ELR (cell line): ENCODE results near the gene WWOX.
"Not testable (repeated sequence)": the region's sequence is repeated elsewhere in the genome, so short reads cannot be mapped to it uniquely, and the experiment has no call there.

Experiments used
- DNase-seq: peaks from one replicate; pipeline ENCODE4 v3.0.0-alpha.2; 2015; ENCODE audit warnings: low read depth

Gene WWOX

DNA sequence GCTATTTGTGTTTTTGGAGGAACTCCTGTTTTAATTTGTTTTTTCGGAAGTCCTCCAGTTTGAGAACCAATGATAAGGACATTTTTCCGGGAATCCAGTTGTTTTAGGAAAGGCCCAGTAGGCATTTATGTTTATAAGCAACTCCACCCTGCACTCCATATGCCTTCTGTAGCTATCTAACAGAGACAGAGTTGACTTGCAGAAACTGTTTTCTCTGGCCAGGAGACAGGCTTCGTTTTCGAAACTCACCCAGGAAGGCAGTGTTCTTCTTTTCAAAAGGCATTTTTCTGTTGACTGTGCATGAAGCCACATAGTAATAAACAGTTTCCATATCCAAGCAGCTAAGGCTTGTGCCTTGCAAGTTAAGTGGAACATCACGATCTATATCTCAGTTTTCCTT lies 587.1 kb downstream of the WWOX start:
- DNase-seq = no peak

DNA sequence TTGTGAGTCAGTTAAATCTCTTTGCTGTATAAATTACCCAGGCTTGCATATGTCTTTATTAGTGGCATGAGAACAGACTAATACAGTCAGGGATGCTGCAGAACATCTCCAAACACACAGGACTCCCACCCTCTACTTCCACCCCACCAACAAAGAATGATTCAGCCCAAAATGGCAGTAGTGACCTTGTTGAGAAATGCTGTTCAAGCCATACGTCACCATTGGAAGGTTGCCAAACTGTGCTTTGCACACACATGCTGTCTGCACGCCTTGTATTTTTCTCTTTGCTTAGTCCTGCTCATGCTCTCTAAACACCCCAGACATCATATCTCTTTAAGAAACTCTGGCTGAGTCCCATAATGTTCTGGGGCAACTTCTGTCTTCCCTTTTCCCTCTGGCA lies 589.6 kb downstream of the WWOX start:
- no peak for DNase-seq

DNA sequence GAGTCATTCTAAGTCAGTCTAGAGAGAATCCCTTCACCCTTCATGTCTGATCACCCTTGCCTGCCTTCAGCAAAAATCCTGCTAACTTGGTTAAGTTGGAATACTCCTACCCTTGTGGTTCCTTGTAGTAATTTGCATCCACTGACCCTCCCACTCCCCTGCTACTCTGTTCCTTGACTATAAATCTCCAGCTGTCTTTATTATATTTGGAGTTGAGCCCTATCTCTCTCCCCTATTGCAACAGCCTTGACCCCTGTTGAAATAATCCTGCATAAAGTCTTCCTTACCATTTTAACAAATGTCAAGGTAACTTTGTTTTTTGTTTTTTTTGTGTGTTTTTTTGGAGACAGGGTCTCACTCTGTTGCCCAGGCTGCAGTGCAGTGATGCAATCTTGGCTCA lies 590.1 kb downstream of the WWOX start:
- no peak for DNase-seq

DNA sequence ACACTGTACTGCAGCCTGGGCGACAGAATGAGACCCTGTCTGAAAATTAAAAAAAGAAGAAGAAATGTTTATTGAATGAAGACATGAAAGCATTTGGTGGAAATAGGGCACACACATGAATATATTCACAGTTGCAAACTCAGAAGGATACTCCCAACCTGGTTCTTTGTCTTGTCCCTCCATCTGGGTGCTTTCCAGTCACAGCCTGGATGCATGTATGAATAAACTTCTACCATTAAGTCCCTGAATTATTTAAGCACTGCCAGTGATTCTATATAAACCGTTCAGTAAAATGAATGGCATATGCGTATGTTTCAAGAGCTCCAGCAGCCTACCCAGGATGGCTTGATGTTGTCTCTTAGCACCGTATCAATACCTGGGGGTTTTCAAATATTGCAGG lies 591.1 kb downstream of the WWOX start:
- no peak for DNase-seq

DNA sequence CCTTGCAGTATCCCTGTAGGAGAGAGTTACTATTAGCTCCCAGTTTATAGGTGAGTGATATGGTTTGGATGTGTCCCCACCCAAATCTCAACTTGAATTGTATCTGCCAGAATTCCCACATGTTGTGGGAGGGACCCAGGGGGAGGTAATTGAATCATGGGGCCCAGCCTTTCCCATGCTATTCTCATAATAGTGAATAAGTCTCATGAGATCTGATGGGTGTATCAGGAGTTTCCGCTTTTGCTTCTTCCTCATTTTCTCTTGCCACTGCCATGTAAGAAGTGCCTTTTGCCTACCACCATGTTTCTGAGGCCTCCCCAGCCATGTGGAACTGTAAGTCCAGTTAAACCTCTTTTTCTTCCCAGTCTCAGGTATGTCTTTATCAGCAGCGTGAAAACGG lies 592.3 kb downstream of the WWOX start:
- not testable (repeated sequence) for DNase-seq

DNA sequence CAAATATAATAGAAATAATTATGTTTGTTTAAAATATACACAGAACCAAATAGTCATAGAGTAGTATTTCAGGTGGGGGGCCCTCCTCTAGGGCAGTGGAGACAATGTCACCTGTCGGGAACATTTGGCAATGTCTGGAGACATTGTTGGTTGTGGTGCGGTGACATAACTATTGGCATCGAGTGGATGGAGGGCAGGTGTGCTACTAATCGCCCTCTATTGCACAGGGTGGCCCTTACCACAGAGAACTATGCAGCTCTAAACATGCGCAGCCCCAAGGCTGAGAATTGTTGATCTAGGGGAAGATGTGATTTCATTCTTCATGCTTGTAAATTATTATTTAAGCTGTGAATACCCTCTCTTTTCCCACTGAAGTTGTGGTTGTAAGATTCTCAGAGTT lies 594.0 kb downstream of the WWOX start:
- no peak for DNase-seq

DNA sequence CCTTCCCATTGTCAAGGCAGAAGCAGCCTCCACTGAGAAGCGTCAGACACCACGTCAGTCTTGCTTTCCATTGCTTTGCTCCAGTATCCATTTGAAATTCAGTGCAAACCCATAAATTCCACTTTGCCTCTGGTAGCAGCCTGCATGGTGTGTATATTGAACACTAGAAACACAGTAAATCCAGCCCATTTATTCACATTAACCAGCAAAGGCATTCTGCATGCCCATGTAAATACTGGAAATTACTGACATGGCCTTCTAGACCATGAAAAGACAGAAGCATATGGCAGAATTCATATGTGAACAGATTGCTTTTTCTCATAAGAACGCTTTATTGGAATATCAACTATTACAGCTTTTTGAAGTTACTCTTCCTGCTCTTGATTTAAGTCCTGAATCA lies 595.0 kb downstream of the WWOX start:
- DNase-seq = no peak

DNA sequence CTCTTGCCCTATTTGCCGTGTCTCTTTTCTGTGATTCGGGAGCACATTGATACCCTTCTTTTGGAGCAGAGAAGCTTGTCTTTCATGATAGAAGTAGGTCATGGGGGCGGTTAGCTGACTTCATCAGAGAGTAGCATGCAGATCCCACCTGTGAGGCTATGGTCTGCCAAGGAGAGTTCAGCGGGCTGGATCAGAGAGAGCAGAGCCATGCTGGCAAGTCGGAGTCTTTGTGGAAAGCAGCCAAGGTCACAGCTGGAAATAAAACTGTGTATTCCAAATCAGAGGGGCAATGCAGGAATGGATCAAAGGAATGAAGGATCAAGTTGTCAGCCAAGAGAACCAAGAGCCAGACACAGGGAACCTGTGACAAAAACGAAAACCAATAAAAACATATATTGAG lies 595.9 kb downstream of the WWOX start:
- DNase-seq = no peak

DNA sequence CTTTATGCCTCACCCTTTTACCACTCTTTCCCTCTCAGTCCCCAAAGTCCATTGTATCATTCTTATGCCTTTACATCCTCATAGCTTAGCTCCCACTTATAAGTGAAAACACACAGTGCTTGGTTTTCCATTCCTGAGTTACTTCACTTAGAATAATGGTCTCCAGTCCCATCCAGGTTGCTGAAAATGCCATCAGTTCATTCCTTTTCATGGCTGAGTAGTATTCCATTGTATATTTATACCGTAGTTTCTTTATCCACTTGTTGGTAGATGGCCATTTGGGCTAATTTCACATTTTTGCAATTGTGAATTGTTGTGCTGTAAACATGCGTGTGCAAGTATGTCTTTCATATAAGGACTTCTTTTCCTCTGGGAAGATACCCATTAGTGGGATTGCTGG lies 597.3 kb downstream of the WWOX start:
- DNase-seq = no peak

DNA sequence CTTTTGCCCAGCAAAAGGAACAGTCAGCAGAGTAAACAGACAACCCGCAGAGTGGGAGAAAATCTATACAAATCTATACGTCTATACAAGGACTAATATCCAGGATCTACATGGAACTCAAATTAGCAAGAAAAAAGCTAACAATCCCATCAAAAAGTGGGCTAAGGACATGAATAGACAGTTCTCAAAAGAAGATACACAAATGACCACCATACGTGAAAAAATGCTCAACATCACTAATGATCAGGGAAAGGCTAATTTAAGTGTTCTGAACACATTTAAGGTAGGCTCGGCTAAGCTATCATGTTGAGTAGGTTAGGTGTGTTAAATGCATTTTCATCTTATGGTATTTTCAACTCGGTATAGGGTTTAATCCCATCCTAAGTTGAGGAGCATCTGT lies 598.0 kb downstream of the WWOX start:
- DNase-seq = no peak

DNA sequence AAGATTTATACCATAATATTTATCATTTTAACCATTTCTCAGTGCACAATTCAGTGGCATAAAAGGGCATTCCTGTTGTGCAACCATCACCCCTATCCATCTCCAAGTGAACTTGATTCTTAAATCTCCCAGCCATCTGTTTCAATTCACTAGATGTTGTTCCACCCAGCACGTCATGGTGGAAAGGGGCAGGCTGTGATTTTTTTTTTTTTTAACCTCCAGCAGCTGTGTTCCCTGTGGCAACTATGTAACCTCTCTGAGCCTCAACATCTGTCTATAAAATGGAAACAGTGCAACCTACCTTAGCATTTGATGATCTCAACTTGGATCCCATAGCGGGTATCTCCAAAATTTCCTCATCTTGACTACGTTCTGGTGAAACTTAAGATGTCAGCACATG lies 604.5 kb downstream of the WWOX start:
- DNase-seq = no peak

DNA sequence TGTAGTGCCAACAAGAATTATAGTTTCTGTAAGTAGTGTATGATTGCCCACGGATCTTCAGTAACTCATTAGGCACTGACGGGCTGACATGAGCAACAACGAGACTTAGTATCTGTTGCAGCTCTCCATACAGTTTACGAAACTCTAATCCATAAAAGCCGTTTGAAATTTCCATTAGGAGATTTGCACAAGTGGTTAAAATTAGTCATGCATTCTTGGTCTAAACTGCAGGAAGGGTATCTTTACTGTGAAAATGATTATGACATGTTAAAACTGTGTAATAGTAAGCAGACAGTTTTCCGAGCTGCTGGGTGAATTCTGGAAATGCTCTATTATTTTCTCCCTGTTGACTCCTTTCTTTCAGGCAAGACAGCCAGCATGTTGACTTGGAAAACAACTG lies 605.0 kb downstream of the WWOX start:
- no peak for DNase-seq

DNA sequence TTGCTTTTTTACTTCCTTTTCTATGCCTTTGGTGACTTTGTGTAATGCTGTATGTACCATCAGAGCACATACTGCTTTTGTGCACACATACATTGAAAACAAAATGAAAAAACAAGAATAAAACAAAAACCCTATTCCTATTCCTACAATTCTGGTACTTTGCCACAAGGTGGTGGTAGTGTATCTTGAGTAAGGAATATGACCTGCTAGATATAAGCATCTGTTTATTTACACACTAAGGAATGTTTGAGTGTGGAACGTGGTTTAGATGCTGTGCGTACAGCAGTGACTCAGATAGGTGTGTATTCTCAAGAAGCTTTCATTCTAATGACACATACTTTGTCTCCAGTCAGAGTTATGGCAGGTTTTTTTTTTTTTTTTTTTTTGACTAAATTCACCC lies 606.2 kb downstream of the WWOX start:
- DNase-seq = peak; percentile 2

DNA sequence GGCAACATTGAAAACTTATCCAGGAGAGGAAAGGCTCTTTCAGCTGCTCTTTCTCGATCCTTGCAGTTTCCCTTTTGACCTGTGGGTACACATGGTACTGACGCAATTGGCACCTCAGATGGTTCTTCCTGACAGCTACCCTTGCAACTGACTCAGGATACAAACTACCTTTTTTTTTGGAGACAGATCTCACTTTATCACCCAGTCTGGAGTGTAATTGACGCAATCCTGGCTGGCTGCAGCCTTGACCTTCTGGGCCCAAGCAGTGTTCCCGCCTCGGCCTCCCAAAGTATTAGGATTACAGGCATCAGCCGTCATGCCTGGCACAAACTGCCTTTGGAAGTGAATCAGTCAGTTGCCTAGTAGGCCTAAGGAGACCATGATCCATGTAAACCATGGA lies 607.2 kb downstream of the WWOX start:
- DNase-seq = no peak

DNA sequence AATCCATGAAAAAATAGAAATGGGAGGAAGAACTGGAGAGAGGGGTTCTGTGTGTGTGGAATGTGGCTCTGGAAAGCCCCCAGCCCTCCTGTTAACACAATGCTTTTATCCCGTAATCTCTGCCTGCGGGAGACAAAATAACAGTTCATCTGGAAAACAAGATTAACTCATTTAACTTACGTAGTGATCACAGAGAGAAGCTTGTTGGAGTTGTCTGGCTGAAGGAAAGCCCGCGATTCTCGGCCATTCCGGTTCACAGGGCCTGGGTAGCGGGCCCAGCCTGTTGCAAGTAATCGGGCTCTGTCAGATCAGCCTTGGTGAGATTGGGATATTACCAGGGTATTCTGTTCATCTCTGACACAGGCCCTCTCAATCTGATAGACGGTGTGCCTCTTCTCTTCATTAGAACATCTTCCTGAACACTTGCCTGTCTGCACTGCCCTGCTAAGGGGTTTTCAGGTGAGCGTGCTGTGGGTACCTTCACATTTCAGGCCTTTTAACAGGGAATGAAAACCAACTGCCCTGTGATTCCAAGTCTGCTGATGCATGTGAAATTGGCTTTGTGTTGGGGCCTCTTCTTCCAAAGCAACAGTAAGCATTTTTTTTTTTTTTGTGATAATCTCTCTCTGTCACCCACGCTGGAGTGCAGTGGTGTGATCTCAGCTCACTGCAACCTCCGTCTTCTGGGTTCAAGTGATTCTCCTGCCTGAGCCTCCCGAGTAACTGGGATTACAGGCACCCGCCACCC lies 609.9 kb downstream of the WWOX start:
- DNase-seq = no peak

DNA sequence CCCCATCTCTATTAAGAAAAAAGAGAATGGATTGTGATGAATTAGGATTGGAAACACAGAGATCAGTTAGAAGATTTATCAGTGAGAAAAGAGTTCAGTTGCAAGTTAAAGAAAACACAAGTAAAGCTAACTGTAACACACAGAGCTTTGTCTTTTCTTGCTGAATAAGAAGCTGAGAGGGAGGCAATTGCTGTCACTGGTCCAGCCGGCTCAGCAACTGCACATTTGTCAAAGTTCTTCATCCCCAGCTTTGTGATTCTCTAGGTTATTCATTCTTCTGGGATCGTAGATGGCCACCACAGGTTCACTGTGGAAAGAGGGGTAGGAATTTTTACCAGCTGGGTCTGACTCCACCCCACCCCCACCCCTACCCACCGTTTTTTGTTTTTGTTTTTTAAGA lies 615.7 kb downstream of the WWOX start:
- DNase-seq = no peak

DNA sequence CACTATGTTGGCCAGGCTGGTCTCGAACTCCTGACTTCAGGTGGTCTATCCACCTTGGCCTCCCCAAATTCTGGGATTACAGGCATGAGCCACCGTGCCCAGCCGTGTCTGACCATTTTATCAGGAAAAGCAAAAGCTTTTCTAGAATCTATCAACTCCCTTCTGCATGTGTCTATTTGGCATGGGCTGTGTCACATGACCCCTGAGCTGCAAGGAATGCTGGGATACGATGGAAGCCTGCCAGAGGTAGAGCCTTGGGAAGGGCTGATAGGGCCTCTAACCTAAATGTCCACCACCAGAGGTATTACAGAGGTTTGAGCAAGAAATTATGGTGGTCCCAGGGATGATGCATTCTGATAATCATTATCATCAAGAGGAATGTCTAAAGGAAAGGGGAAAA lies 616.2 kb downstream of the WWOX start:
- DNase-seq = no peak

DNA sequence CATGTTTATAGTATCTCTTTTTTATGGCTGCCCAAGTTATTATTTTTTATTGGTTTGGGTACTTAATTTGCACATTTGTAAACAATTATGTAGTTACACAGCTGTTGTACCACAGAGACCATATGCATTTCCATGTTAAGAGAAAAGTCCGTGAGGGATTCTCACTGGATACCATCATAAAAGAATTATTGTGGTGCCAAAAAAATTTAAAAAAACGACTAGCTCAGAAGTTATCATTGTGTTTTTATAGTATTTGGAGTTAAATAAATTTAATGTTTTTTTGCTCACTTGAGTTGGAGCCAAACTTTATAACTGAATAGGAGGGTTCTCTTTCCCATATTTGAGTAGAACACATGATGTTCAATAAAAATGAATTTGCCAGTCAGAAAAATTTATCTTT lies 618.7 kb downstream of the WWOX start:
- DNase-seq = no peak

DNA sequence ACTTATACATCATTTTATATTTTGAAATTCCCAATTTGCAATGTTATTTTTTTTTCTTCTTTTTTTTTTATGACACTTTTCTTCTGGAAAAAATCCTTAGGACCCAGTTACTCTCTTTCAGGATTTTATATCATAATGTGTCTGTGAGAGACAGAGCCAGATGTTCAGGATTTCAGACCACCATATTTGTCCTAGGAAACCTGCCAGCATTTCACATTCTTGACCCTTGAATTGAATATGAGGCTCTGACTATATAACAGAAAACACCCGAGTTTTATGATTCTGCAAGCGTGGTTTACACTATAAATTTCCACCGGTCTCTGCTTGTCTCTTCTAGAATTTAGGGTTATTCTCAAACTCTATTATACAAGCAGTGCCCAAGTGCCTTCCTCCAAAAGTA lies 621.0 kb downstream of the WWOX start:
- no peak for DNase-seq

DNA sequence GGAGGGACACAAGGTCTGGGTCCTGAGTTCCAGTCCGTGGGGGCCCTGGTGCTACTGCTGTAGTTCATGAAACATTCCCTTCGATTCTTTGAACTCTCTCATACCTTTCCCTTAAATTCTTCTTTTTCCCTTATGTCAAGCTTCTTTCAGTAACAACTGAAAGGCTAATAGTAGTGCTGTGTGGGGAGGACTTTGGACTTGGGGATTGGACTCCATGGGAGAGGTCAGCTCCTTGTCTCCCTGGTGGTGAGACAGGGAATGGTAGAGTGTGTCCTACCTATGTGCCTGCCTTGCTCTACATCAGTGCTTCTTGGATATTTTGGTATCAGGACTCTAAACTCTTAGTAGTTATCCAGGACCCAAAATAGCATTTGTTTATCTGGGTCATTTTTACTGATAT lies 628.1 kb downstream of the WWOX start:
- DNase-seq = no peak

DNA sequence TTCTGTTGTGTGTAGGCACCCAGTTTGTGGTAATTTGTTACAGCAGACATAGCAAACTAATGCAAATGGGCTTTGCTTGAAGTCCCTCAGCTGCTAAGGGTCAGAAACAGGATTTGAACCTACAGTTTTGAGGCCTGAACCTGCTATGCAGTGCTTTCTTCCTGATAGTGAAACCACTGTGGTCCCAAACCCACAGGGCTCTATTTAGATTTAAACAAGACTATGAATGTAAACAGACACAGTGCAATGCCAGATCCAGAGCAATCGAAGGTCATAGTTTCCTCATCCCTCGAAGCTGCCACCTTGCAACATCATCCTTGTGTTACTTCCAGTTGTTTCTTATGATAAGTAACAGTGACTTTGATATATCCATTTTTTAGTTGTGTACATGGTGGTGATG lies 630.2 kb downstream of the WWOX start:
- no peak for DNase-seq

DNA sequence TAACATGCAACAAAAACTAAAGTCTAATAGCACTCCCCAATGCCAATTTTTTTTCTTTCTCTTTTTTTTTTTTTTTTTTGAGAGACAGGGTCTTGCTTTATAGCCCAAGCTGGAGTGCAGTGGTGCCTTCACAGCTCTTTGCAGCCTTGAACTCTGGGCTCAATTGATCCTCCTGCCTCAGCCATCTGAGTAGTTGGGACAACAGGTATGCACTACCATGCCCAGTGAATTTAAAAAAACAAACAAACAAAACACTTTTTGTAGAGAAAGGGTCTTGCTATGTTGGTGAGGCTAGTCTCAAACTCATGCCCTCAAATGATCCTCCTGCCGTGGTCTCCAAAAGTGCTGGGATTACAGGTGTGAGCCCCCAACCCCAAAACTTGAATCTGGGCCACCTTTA lies 632.3 kb downstream of the WWOX start:
- no peak for DNase-seq

DNA sequence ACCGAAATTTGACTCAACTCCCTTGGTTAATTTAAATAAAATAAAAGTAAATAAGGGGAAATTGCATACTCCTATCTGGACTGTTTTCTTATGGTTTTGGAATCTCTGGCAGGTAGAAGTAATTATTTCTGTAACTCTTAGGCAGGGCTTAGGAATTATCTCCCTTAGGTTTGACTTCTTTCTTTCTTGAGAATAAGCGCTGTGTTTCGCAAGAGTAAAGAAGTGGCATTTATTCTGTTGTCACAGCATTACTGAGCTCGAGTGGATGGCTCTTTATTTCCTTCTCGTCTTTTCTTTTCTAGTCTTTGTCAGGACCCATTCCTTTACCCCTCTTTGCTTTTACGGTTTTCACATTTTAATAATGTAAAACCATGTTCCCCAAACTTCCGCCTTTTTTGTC lies 633.2 kb downstream of the WWOX start:
- DNase-seq = no peak

DNA sequence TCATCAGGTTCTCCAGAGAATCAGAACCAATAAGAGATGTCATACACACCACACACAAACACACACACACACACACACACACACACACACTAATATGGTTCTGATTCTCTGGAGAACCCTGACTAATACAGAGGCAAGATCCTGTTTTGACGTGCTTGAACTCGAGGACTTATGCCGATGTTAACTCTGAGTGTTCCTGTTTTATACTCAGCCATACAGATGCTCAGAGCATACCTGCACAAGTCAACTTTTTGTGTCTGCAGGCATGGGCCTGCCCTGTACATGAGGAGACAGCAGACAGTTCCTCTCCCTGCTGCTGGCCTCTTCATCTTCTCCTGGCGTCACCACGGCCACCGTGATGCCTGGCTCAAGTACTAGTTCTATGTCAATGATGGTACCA lies 635.9 kb downstream of the WWOX start:
- no peak for DNase-seq

DNA sequence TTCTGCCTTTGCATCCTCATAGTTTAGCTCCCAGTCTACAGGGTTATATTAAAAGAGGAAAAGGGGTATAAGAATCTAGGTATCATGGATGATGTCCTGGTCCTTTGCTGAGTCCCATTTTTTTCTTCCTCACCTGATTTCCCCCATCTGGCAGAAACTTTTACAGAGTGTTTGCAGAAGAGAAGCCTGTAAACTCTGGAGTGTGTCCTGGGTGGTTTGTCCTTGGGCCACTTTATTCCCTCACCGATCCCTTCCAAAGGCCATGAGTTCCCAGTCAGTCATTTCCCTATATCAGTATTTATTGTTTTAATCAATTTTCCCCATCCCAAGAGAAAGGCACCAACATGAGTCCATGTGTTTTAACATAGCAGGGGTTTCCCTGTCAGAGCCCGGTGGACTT lies 638.2 kb downstream of the WWOX start:
- DNase-seq = no peak
